Dendritic cell treated with granulocyte-macrophage colony-stimulating factor and Interleukin-4, amounts not matched to agents 40 ng/mL and 50 ng/mL, for 4 days (primary cell): ENCODE data around the gene IER5.
A peak's percentile ranks its signal among the peaks of the same experiment; 100 is the strongest.
"Not testable (repeated sequence)": the region's sequence is repeated elsewhere in the genome, so short reads cannot be mapped to it uniquely, and the experiment has no call there.

Experiments
- H3K27ac Mint-ChIP-seq: one replicate; pipeline ENCODE4 v1.8.0; 2022; ENCODE audit warnings: mild to moderate bottlenecking, mixed read lengths
- H3K27me3 Mint-ChIP-seq: one replicate; pipeline ENCODE4 v1.8.0; 2022; ENCODE audit warnings: mild to moderate bottlenecking, mixed read lengths
- H3K36me3 Mint-ChIP-seq: one replicate; pipeline ENCODE4 v1.8.0; 2022; ENCODE audit warnings: low read depth, mixed read lengths
- H3K4me1 Mint-ChIP-seq: one replicate; pipeline ENCODE4 v1.8.0; 2022; ENCODE audit warnings: low read depth, mixed read lengths
- H3K4me3 Mint-ChIP-seq: one replicate; pipeline ENCODE4 v1.8.0; 2022; ENCODE audit warnings: mild to moderate bottlenecking, moderate library complexity, mixed read lengths
- H3K9me3 Mint-ChIP-seq: one replicate; pipeline ENCODE4 v1.8.0; 2022; ENCODE audit warnings: mixed read lengths
- intact Hi-C: fragments of 100-400 bp; cut with micrococcal nuclease; formaldehyde crosslinking; loops from one replicate; pipeline ENCODE4 v1.15.0; 2022

Gene IER5

GRCh38 chr1:181088079-181089016 lies at the start of gene IER5:
TSS of gene IER5 (plus strand) at chr1:181088700. CDS start at chr1:181088903, 203 bp downstream.
- intact Hi-C loops: no loop called here
- Mint-ChIP-seq H3K27ac (peak within 1 kb of the TSS; percentile 93), H3K27me3 (no peaks in the 10 kb centered on the region), H3K9me3 (no peaks in the 10 kb centered on the region), H3K4me1 (peaks cover 67% of the 10 kb centered on the region), H3K4me3 (peak within 1 kb of the TSS; percentile 84), H3K36me3 (peaks cover 51% of the 10 kb centered on the region)

GRCh38 chr1:181040284-181040865 lies 48.1 kb upstream of the IER5 start:
- H3K27ac Mint-ChIP-seq: peak overlapping the region; percentile 54
- H3K4me3 Mint-ChIP-seq: no peak overlapping the region
- H3K4me1 Mint-ChIP-seq: peaks cover 79% of the 10 kb centered on the region
- no peaks in the 10 kb centered on the region for H3K27me3 Mint-ChIP-seq
- intact Hi-C loops: loop anchor here (2.0 kb wide), 1 partner anchor 44 kb away; no protein-coding TSS in a partner anchor
- H3K36me3 Mint-ChIP-seq: peaks cover 66% of the 10 kb centered on the region
- no peaks in the 10 kb centered on the region for H3K9me3 Mint-ChIP-seq

- no peaks in the 10 kb centered on the region for H3K27me3 Mint-ChIP-seq
- no peaks in the 10 kb centered on the region for H3K9me3 Mint-ChIP-seq
- peaks cover 68% of the 10 kb centered on the region for H3K36me3 Mint-ChIP-seq
- H3K4me3 Mint-ChIP-seq: no peak overlapping the region
- H3K4me1 Mint-ChIP-seq: peaks cover 61% of the 10 kb centered on the region
- intact Hi-C loops: no loop called here
- peak overlapping the region; percentile 72 for H3K27ac Mint-ChIP-seq
Measured at GRCh38 chr1:181043025-181043888, 45.2 kb upstream of the IER5 start.

GRCh38 chr1:181044449-181044966 lies 44.0 kb upstream of the IER5 start:
- Mint-ChIP-seq H3K4me3 (peak overlapping the region; percentile 10), H3K27ac (peak overlapping the region; percentile 64), H3K4me1 (peaks cover 68% of the 10 kb centered on the region), H3K9me3 (no peaks in the 10 kb centered on the region), H3K36me3 (peaks cover 66% of the 10 kb centered on the region), H3K27me3 (no peaks in the 10 kb centered on the region)
- intact Hi-C loops: no loop called here

GRCh38 chr1:181045946-181046345 lies 42.6 kb upstream of the IER5 start:
- intact Hi-C loops, H3K4me3 Mint-ChIP-seq, H3K9me3 Mint-ChIP-seq, H3K27ac Mint-ChIP-seq, H3K27me3 Mint-ChIP-seq: not testable (repeated sequence)
- Mint-ChIP-seq H3K36me3 (peaks cover 69% of the 10 kb centered on the region), H3K4me1 (peaks cover 60% of the 10 kb centered on the region)

GRCh38 chr1:181049378-181049777 lies 39.1 kb upstream of the IER5 start:
- Mint-ChIP-seq H3K4me1 (peaks cover 36% of the 10 kb centered on the region), H3K36me3 (peaks cover 79% of the 10 kb centered on the region), H3K27ac (no peak overlapping the region), H3K27me3 (no peaks in the 10 kb centered on the region), H3K9me3 (no peaks in the 10 kb centered on the region), H3K4me3 (no peak overlapping the region)
- intact Hi-C loops: no loop called here

- H3K4me3 Mint-ChIP-seq: no peak overlapping the region
- intact Hi-C loops: no loop called here
- H3K27ac Mint-ChIP-seq: no peak overlapping the region
- H3K9me3 Mint-ChIP-seq: no peaks in the 10 kb centered on the region
- H3K27me3 Mint-ChIP-seq: no peaks in the 10 kb centered on the region
- H3K4me1 Mint-ChIP-seq: peaks cover 37% of the 10 kb centered on the region
- H3K36me3 Mint-ChIP-seq: peaks cover 79% of the 10 kb centered on the region
Measured at GRCh38 chr1:181050922-181051321, 37.6 kb upstream of the IER5 start.

- Mint-ChIP-seq H3K36me3 (peaks cover 83% of the 10 kb centered on the region), H3K4me3 (no peak overlapping the region), H3K9me3 (peaks cover 19% of the 10 kb centered on the region), H3K27ac (peak overlapping the region; percentile 49), H3K27me3 (no peaks in the 10 kb centered on the region), H3K4me1 (peaks cover 36% of the 10 kb centered on the region)
- intact Hi-C loops: no loop called here
Measured at GRCh38 chr1:181056560-181056959, 31.9 kb upstream of the IER5 start.

- Mint-ChIP-seq H3K4me3 (no peak overlapping the region), H3K36me3 (peaks cover 80% of the 10 kb centered on the region), H3K27me3 (no peaks in the 10 kb centered on the region), H3K4me1 (peaks cover 41% of the 10 kb centered on the region), H3K9me3 (peaks cover 19% of the 10 kb centered on the region), H3K27ac (no peak overlapping the region)
- intact Hi-C loops: no loop called here
Measured at GRCh38 chr1:181057079-181057478, 31.4 kb upstream of the IER5 start.

- H3K4me3 Mint-ChIP-seq: no peak overlapping the region
- no peaks in the 10 kb centered on the region for H3K27me3 Mint-ChIP-seq
- H3K36me3 Mint-ChIP-seq: peaks cover 60% of the 10 kb centered on the region
- H3K9me3 Mint-ChIP-seq: peaks cover 19% of the 10 kb centered on the region
- intact Hi-C loops: no loop called here
- peaks cover 62% of the 10 kb centered on the region for H3K4me1 Mint-ChIP-seq
- H3K27ac Mint-ChIP-seq: no peak overlapping the region
Measured at GRCh38 chr1:181059435-181059834, 29.1 kb upstream of the IER5 start.

- Mint-ChIP-seq H3K36me3 (peaks cover 54% of the 10 kb centered on the region), H3K27ac (no peak overlapping the region), H3K9me3 (peaks cover 19% of the 10 kb centered on the region), H3K27me3 (no peaks in the 10 kb centered on the region), H3K4me1 (peaks cover 60% of the 10 kb centered on the region), H3K4me3 (no peak overlapping the region)
- intact Hi-C loops: no loop called here
Measured at GRCh38 chr1:181060066-181060465, 28.4 kb upstream of the IER5 start.

GRCh38 chr1:181060947-181061346 lies 27.6 kb upstream of the IER5 start:
- peaks cover 45% of the 10 kb centered on the region for H3K36me3 Mint-ChIP-seq
- peaks cover 55% of the 10 kb centered on the region for H3K4me1 Mint-ChIP-seq
- H3K4me3 Mint-ChIP-seq, H3K27me3 Mint-ChIP-seq, intact Hi-C loops: not testable (repeated sequence)
- H3K9me3 Mint-ChIP-seq: peaks cover 19% of the 10 kb centered on the region
- peak overlapping the region; percentile 93 for H3K27ac Mint-ChIP-seq

GRCh38 chr1:181061487-181061886 lies 27.0 kb upstream of the IER5 start:
- Mint-ChIP-seq H3K27me3 (no peaks in the 10 kb centered on the region), H3K36me3 (peaks cover 40% of the 10 kb centered on the region), H3K4me3 (no peak overlapping the region), H3K27ac (peak overlapping the region; percentile 93), H3K4me1 (peaks cover 55% of the 10 kb centered on the region), H3K9me3 (peaks cover 19% of the 10 kb centered on the region)
- intact Hi-C loops: no loop called here
